HG02981 (cell line): ENCODE results near the gene PAPOLG.
"Not testable (repeated sequence)": the region's sequence is repeated elsewhere in the genome, so short reads cannot be mapped to it uniquely, and the experiment has no call there.

Source experiments
- ATAC-seq: cut with Tn5 transposase; IDR thresholded peaks from one replicate; pipeline ENCODE4 v1.9.1; 2021; ENCODE audit warnings: mild to moderate bottlenecking, moderate library complexity; ENCODE audit not compliant: unreplicated experiment

The PAPOLG gene

DNA sequence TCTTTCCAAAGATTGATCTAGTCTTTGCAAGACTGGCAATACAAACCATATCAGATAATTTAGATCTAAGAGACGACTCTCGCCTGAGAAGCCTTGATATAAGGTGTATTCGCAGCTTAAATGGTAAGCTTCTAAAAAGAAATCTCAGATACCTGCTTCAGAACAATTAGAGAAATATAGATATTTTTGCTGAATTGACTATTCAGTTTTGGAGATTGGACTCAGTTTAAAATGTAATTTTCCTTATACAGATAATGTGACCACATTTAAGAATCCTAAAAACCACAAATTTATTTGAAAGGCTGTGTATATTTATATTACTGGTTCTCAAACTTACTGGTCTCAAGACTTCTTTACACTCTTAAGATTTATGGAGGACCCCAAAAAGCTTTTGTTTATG is 15.4 kb downstream of the PAPOLG start:
- ATAC-seq, result no peak

DNA sequence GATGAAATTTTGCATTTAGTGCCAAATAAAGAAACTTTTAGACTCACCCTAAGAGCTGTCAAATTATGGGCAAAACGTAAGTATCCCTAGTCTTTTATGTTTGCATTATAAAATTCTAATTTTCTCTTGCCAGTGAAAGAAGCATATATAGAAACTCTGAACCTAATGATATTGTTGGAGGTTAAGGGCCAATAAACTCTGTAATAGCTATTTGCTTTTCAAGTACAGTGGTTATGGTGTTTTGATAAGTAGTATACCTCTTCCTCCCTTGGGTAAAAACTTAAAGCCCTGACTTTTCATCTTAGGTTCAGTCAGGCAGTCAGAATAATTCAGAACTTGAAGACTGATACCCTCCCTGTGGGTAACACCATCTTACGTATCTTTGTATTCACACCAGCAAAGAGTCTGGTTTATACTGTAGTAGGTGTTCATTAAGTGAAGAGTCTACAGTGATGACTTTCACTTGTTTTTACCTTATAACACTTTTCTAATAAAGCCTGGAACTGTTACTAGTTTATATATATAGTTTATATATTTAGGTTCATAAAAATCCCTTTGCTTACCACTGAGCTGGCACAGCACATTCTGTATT is 19.1 kb downstream of the PAPOLG start:
- ATAC-seq, result no peak

DNA sequence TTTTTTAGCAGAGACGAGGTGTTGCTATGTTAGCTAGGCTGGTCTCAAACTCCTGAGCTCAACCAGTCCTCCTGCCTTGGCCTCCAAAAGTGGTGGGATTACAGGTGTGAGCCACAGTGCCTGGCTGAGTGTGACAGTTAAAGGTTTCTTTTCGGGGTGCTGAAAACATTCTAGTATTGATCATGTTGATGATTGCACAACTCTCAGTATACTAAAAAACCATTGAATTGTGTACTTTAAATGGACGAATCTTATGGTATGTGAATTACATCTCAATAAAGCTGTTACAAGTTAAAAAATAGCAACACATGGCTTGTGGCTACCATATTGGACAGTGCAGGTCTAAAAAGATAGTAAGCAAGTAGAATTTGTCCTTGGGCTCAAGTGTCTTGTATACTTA is 22.3 kb downstream of the PAPOLG start:
- no peak for ATAC-seq

DNA sequence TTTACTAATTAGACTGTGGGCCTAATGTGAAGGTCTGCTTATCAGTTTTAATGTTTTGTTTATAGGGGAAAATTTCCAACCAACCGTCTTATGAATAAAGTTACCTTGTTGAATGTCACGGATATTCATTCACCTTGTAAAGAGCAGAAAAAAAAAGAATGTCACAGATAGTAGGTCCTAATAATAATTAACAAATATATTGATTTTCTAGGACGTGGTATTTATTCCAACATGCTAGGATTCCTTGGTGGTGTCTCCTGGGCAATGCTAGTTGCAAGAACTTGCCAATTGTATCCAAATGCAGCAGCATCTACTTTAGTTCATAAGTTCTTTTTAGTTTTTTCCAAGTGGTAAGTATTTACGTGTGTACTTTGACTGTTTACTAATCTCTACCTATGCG is 23.4 kb downstream of the PAPOLG start:
- no peak for ATAC-seq

DNA sequence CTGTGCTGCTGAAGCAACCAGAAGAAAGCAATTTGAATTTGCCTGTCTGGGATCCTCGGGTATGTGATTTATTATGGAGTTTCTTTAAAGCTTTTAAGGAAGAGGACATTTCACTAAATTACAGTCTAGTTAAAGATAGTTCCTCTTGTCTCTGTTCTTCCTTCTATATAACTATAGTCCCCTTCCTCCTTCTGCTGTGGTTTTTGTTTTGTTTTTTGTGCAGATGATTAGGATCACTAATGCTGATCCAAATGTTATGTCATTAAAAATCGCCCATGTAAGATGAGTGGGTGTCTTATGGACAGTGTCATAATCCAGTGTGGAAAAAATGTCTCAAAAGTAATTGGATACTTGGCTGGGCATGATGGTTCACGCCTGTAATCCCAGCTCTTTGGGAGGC is 24.7 kb downstream of the PAPOLG start:
- ATAC-seq, result no peak

DNA sequence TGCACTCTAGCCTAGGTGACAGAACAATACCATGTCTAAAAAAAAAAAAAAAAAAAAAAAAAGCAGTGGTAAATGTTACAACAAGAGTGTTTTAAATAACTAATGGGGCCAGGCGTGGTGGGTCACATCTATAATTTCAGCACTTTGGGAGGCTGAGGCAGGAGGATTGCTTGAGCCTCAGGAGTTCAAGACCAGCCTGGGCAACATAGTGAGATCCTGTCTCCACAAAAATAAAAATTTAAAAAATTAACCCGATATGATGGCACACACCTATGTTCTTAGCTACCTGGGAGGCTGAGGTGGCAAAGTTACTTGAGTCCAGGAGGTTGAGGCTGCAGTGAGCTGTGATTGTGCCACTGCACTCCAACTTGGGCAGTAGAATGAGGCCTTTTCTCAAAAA is 37.1 kb downstream of the PAPOLG start:
- ATAC-seq, result no peak

DNA sequence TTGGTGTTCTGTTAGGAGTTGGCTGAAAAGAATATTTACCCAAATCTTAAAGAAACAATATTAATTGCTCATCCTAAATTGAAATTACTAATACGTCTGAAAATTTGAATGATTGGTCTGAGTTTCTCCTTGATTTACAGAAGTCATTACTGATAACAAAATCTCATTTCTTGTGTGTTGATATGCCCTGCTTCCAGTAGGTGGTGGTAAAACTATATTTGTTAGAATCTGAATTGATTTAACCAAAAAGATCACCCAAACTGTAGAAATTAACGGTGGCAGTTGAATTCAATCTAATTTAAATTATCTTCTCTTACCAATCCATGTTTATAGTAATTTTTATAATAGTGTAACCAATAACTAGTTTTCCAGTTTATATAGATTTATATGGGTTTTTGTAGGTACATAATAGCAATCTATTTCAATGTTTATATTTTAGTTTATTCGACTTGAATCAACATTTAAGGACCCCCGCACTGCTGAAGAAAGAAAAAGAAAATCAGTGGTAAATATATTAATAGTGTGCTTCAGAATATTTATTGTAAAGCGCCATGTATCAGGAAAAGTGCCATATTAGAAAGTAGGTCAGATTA is 38.3 kb downstream of the PAPOLG start:
- no peak for ATAC-seq

DNA sequence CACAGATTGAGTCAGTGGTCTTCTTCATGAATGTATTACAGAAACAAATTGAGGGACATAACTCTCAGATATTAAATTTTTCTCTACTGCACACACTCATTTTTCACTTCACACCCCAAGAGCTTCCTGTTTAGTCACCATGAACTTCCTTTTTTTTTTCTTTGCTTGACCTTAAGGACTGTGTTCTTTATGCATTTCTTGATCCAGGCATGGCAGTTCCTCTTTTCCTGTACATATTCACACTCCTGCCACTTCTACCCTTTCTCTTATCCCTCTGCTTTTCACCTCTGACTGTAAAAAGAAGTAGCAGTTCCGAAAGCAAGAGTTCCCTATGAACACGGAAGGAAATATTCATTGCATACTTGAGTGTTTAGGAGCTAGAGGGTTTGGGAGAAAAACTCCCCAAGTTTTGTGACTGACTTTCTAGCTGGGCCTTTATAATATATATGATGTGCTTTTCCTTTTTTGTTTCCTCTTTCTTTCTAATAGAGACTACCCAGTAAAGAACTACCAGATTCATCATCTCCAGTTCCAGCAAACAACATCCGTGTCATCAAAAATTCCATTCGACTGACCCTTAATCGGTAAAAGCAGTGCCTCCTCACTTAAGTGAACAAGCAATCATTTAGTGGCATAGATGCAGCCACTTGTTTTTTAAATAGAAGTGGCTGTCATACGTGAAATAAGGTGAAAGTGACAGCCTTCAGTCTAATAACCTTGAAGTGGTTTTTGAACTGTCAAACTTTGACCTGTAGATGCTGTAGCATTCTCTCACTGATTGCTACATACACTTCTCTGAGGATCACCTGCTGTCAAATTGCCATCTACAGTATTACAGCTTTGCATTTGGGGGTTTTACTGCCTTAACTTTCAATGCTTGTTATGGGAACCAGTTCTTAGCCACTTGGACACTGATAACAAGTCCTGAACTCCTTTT is 40.8 kb downstream of the PAPOLG start:
- peak; percentile 59 for ATAC-seq

DNA sequence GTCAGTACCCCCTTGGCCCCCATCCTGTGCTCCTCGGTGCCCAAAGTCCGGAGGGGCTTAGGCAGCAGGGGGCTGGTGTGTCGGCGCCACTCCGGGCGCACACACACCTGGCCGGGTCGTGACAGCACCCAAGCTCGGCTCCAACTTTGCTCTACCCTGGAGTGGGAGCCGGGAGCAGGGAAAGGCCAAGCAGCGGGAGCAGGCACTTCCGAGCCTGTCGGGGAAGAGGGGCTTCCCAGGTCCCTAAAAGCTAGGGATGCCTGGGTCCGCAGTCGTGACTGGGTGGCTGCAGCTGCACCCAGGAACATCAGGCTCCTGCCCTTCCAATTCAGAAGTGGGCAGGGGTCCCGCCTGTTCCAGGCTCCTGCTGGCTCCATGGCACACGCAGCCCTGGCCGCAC is 48.4 kb downstream of the PAPOLG start:
- ATAC-seq, result no peak

DNA sequence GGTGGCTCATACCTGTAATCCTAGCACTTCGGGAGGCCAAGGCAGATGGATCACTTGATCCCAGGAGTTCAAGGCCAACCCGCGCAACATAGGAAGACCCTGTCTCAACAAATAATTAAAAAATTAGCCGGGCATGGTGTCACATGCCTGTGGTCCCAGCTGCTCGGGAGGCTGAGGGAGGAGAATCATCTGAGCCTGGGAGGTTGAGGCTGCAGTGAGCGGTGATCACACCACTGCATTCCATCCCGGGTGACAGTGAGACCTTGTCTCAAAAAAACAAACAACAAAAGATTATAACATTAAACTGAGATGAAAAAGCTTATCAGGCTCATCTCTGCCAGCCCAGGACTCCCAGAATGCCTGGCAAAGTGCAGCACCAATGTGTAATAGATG is 50.5 kb downstream of the PAPOLG start:
- no peak for ATAC-seq

DNA sequence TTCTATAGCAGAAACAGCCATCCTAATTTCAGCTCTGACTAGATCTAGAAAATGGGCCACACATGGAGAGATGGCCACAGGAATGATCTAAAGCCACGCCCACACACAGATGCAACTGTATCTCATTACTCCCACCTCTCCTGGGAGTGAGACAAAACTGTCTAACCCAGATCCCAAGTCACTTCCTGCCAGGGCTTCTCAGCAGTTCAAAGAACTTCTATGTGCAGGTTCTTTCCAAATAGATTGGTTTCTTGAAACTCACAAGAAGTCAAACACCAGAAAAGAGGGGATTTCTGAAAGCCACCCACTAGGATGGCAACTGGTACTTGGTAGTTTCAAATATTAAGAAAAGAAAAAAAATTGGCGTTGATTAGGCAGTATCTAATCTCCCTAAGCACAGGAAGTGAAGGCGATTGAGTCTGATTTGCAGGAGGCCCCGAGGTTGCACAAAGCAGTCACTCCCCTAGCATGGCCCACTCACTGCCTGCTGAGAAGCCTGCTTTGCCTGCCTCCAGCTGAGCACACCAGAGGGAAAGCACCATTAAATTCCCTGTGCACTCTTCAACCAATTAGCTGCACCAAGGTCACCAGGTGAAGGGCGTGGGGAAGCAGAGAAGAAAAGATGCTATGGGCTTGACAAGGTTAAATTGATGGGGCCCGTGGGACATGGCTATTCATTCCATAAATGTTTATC is 51.1 kb downstream of the PAPOLG start:
- ATAC-seq, result peak; percentile 83

DNA sequence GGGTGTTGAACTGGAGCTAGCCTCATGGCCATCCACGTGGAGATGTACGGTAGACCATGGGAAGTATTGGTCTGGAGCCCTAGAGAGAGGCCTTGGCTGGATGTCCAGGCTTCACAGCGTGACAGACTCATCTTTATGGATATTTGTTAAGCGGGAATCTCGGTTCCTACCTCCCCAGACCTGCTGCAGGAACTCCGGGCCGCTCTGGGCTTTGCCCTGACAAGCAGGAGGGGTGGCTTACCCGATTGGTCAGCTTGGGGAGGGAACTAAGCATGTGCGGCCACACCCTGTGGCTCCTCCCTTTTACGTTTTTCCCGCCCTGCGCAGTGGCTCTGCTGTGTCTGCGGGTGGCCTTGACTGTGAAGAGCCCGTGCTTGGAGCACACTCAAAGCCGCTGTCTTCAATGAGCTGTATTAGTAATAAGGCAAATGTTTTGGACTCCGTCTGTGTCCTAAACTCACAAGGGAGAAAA is 52.3 kb downstream of the PAPOLG start:
- no peak for ATAC-seq

DNA sequence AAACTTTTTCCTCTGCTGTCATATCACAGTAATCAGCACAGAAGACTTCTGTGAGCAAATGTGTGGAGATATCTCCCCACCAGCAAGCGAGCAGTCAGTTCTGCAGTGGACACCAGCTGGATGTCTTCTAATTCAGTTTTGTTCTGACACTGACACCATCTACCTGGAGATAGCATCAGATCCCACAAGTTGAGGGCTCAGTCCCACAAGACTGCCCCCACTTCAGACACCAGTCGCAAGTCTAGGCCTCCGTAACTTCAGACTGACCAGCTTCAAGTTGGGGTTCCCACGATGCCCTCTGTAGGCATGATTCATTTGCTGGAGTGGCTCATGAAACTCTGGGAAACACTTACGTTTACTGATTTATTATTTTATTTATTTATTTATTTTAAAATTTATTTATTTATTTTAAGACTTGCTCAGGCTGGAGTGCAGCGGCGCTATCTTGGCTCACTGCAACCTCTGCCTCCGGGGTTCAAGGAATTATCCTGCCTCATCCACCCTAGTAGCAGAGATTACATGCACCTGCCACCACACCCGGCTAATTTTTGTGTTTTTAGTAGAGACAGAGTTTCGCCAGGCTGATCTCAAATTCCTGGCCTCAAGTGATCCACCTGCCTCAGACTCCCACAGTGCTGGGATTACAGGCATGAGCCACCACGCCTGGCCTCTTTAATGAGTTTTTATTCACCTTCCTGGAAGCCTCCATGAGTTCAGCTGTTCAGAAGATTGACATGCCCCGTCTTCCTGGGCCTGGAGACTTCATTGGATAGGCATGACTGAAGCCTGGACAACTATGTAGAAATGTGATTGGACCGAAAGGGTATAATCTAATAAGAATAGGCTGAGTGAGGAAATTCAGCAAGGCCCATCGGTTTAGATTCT is 55.7 kb downstream of the PAPOLG start:
- ATAC-seq, result no peak

DNA sequence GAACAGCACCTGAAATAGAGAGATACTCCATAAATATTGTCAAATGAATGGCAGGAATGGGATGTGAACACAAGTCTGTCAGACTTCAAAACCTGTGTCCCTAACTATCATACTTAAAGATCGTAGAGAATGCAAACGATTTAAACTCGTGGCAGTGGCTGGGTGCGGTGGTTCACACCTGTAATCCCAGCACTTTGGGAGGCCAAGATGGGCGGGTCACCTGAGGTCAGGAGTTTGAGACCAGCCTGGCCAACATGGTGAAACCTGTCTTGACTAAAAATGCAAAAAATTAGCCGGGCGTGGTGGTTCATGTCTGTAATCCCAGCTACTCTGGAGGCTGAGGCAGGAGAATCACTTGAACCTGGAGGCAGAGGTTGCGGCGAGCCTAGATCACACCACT is 61.1 kb downstream of the PAPOLG start:
- ATAC-seq, result not testable (repeated sequence)

DNA sequence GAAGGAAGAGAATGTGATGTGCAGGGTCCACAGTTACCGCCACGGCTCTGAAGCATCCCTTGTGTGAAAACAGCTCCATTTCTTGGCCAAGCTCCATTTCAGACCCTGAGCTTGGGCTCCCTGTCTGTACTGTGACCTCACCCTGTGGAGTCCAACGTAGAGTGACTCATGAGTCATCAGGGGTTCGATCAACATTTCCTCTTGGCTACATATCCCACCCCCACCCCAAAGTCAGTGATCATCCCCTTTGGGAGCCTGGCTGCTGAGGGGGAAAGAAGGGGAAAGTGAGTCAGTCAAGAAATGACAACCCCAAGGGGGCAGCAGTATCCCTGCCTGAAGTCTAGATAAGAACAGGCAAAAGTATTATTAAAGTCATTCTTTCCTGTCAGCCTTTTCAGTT is 62.2 kb downstream of the PAPOLG start:
- ATAC-seq, result no peak

DNA sequence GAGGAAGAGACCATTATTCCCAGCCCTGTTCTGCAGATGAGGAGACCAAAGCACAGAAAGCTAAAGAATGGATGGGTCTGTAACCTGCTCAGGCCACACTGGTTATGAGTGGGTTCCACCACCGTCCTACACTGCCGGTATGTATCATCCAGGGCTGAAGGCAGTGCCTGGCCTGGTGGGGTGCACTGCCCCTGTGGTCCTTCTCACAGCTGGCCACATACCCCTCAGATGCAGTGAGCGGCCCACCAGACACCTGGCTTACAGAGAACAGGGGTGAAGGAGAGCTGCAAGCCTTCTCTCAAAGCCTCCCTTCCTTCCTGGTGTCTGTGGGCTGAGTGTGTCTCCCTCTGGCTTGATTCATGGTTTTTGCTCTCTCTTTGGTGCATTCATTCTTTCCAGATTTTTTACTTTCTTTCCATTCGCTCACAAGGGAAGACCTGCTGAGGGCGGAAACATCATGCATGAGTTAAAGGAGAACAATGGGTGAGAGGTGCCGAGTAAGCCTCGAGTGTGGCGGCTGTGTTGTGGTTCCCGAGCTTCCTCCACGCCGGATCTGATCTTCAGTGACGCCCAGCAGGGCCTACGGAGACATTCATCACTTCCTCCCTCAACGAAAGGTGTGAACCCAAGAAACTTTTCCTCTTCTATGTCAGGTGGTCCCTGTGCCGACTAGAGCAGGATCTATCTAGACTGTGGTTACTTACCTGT is 63.2 kb downstream of the PAPOLG start:
- ATAC-seq, result no peak

DNA sequence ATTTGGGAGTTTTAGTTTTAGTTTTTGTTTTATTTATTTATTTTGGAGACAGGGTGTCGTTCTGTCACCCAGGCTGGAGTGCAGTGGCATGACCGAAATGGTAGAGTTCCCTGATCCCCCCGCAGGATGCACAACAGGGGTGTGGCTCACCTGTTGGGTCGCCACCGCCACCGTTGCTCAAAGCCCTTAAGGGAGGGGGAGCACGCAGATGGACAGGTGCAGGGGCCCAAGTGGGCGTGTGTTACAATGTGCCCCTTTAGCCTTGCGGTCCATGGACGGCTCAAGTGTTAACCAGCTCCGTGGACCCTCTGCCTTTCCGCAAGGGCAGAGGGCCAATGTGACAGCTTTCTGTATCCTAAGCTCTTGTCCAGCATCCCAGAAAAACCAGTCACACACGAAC is 63.9 kb downstream of the PAPOLG start:
- ATAC-seq, result no peak

DNA sequence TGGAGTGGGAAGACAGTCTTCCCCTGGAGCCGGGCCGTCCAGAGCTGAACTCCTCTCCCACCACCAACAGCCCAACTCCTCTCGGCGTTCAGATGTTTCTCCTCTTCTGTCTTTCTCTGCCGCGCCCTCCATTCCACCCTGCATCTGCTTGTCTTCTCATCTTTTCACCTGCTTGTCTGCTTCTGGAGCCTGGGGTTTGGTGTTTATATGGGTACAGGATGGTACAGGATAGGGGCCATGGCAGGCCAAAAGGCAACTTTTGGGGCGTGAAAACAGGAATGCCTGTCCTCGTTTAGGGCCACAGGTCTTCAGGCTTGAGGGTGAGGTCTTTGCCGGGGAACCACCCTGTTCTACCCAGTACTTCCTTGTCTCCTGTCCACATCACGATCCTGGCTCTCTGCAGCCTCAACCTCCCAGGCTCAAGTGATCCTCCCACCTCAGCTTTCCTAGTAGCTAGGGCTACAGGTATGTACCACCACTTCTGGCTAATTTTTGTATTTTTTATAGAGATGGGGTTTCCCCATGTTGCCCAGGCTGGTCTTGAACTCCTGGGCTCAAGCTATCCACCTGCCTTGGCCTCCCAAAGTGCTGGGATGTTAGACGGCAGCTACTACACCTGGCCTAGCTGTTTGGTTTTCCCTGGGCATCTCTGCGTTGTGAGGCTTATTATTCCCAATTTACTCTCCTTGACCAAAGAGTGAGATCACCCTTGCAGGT is 64.5 kb downstream of the PAPOLG start:
- no peak for ATAC-seq

DNA sequence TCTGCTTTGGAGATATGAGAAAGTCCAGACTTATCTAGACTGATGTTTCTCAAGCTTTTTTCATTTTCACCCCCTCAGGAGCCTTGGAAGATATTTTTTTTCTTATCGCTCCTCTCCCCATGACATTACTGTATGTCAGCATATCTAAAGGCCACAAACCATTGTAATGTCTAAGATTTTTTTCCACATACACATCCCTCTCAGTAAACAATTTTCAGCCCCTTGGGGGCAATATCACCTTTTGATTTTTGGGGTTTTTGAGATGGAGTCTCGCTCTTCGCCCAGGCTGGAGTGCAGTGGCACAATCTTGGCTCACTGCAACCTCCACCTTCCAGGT is 65.0 kb downstream of the PAPOLG start:
- ATAC-seq, result no peak
